PC-9 (cell line): ENCODE data around the gene MTA1. TPM values are rescaled to one million over a fixed set of nuclear protein-coding genes. Genes with fewer than 3 reads are reported as not detected.

ENCODE experiments used
- BruUV-seq: library from RNA; stranded (reverse); fragments of 400-500 nt; replicated peaks from 2 replicates; lab custom pipeline; 2021; lab: Mats Ljungman, UMichigan
- CTCF ChIA-PET: fragments of 300-600 bp; sonication (Branson Sonifier 250); formaldehyde crosslinking; loops from one replicate; lab custom pipeline; 2022; ENCODE audit warnings: antibody characterized with exemption; lab: Charles Lee
- POLR2A ChIA-PET: fragments of 300-600 bp; sonication (Branson Sonifier 250); formaldehyde crosslinking; loops from one replicate; lab custom pipeline; 2022; ENCODE audit warnings: antibody characterized with exemption; ENCODE audit not compliant: unreplicated experiment; lab: Charles Lee
- DNase-seq, 2 experiments: peaks; one replicate each; pipeline versions ENCODE4 v3.0.0 to v3.0.0-alpha.2; 2015 to 2022; ENCODE audit warnings: mixed read lengths in 1 of 2
- H2AFZ ChIP-seq: fragments of 200-600 bp; sonication (generic); 2 replicates; pipeline ENCODE4 v1.8.1; 2017; ENCODE audit warnings: antibody characterized with exemption
- H3F3A ChIP-seq: fragments of 200-600 bp; sonication (generic); 2 replicates; pipeline ENCODE4 v1.8.1; 2017; ENCODE audit warnings: antibody characterized with exemption, mild to moderate bottlenecking, low read depth; ENCODE audit not compliant: insufficient read depth
- H3K27ac ChIP-seq: fragments of 200-600 bp; sonication (generic); 2 replicates; pipeline ENCODE4 v1.6.1; 2016; ENCODE audit warnings: mixed run types
- H3K27me3 ChIP-seq: fragments of 200-600 bp; sonication (generic); 2 replicates; pipeline ENCODE4 v1.6.1; 2016; ENCODE audit warnings: low read depth, mixed run types; ENCODE audit not compliant: insufficient read depth
- H3K36me3 ChIP-seq: fragments of 200-600 bp; sonication (generic); 2 replicates; pipeline ENCODE4 v1.6.1; 2016; ENCODE audit warnings: low read depth, mixed run types
- H3K4me1 ChIP-seq: fragments of 200-600 bp; sonication (generic); replicated peaks from 2 replicates; pipeline ENCODE4 v1.6.1; 2016; ENCODE audit warnings: mixed run types; ENCODE audit not compliant: insufficient read depth
- H3K4me2 ChIP-seq: fragments of 200-600 bp; sonication (generic); 2 replicates; pipeline ENCODE4 v1.6.1; 2017; ENCODE audit warnings: mixed run types
- H3K4me3 ChIP-seq: fragments of 200-600 bp; sonication (generic); 2 replicates; pipeline ENCODE4 v1.6.1; 2016; ENCODE audit warnings: mixed run types
- H3K79me2 ChIP-seq: fragments of 200-600 bp; sonication (generic); 2 replicates; pipeline ENCODE4 v1.6.1; 2017; ENCODE audit warnings: low read depth, mixed run types
- H3K9me2 ChIP-seq: fragments of 200-600 bp; sonication (generic); 2 replicates; pipeline ENCODE4 v1.8.1; 2017; ENCODE audit warnings: mild to moderate bottlenecking; ENCODE audit not compliant: insufficient read depth
- H3K9me3 ChIP-seq: fragments of 200-600 bp; sonication (generic); 2 replicates; pipeline ENCODE4 v1.8.1; 2016; ENCODE audit warnings: low read depth; ENCODE audit not compliant: insufficient read depth
- H4K20me1 ChIP-seq: fragments of 200-600 bp; sonication (generic); 2 replicates; pipeline ENCODE4 v1.8.1; 2017; ENCODE audit not compliant: insufficient read depth
- EZH2 ChIP-seq: fragments of 200-600 bp; sonication (generic); IDR thresholded peaks from 2 replicates; pipeline ENCODE4 v1.8.0; 2017; ENCODE audit warnings: antibody characterized with exemption, low read depth
- intact Hi-C: fragments of 100-400 bp; cut with micrococcal nuclease; formaldehyde crosslinking; loops from one replicate; pipeline ENCODE4 v1.10.0; 2022; ENCODE audit not compliant: unreplicated experiment
- total RNA-seq: library from RNA; stranded (reverse); gene quantifications from 2 replicates; pipeline ENCODE4 v1.2.3, GENCODE V29; 2021
- TF ChIP-seq, protein P1 (sequence below): fragments of 200-600 bp; sonication (generic); conservative IDR thresholded peaks from 2 replicates; pipeline ENCODE4 v1.6.1; 2017; ENCODE audit warnings: mixed run types, antibody characterized with exemption, mild to moderate bottlenecking, moderate library complexity

Gene MTA1
- total RNA-seq, 1 experiment from 2014 or later: 124 TPM

DNA sequence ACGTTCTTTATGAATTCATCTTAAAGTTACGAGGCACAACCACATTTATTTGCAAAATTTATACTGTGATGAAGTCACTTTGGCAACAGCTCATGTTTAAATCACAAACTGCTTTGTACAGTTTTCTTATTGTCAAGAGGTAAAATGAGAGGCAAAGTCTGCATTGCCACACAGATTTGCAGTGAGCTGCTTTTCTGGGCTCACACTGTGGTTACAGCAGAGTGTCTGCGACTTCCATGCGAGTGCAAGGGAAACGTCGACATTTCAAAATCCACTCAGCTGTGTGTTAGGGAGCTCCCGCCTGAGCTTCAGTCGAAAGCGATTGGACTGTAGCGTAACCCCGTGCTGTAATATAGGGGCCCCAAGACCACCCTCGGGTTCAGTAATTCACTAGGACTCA lies 13.0 kb downstream of the MTA1 start:
- H3K9me3 ChIP-seq: no peaks in the 10 kb centered on the region
- H3K4me1 ChIP-seq: peaks cover 14% of the 10 kb centered on the region
- H3K9me2 ChIP-seq: no peaks in the 10 kb centered on the region
- H2AFZ ChIP-seq: no peak overlapping the region
- peaks cover 74% of the 10 kb centered on the region for H4K20me1 ChIP-seq
- intact Hi-C loops: no loop called here
- H3K4me2 ChIP-seq: no peak overlapping the region
- no peaks in the 10 kb centered on the region for H3K27me3 ChIP-seq
- H3K27ac ChIP-seq: no peak overlapping the region
- no peak overlapping the region for H3K4me3 ChIP-seq
- H3K36me3 ChIP-seq: peaks cover 5% of the 10 kb centered on the region; the same call in 1 of the 2 replicates
- no peak for DNase-seq
- ChIA-PET POLR2A (no interaction called here), CTCF (no interaction called here)
- H3K79me2 ChIP-seq: peaks cover 88% of the 10 kb centered on the region
- no peak for TF ChIP-seq EZH2
- TF ChIP-seq, protein P1, sequence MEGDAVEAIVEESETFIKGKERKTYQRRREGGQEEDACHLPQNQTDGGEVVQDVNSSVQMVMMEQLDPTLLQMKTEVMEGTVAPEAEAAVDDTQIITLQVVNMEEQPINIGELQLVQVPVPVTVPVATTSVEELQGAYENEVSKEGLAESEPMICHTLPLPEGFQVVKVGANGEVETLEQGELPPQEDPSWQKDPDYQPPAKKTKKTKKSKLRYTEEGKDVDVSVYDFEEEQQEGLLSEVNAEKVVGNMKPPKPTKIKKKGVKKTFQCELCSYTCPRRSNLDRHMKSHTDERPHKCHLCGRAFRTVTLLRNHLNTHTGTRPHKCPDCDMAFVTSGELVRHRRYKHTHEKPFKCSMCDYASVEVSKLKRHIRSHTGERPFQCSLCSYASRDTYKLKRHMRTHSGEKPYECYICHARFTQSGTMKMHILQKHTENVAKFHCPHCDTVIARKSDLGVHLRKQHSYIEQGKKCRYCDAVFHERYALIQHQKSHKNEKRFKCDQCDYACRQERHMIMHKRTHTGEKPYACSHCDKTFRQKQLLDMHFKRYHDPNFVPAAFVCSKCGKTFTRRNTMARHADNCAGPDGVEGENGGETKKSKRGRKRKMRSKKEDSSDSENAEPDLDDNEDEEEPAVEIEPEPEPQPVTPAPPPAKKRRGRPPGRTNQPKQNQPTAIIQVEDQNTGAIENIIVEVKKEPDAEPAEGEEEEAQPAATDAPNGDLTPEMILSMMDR: no peak
- H3F3A ChIP-seq: peaks cover 29% of the 10 kb centered on the region
- no TSS peak for BruUV-seq

DNA sequence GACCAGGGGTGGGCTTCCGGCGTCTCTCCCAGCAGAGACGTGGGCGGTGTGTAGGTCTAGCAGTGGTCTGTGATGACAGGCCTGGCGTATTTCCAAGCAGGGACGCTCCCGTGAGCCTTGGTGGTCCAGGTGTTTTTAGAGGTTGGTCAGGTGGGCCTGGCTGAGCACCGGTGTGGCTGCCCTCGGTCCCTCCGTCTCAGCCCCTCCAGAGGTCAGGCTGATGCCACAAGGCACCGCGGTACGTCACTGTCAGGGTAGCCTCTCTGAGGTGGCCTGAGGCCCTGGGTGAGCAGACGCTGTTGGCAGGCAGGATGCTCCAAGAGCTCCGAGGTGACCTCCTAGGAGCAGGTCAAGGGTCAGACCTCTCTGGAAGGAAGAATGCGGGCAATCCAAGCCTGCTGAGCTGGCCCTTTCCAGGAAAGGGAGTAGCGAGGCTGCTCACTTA lies 13.6 kb downstream of the MTA1 start:
- no TSS peak for BruUV-seq
- intact Hi-C loops: no loop called here
- H3K9me2 ChIP-seq: no peaks in the 10 kb centered on the region
- H3K4me3 ChIP-seq: no peak overlapping the region
- no peaks in the 10 kb centered on the region for H3K27me3 ChIP-seq
- no peaks in the 10 kb centered on the region for H3K9me3 ChIP-seq
- ChIA-PET POLR2A (no interaction called here), CTCF (no interaction called here)
- H3K27ac ChIP-seq: no peak overlapping the region
- peaks cover 74% of the 10 kb centered on the region for H4K20me1 ChIP-seq
- peaks cover 87% of the 10 kb centered on the region for H3K79me2 ChIP-seq
- H3K4me2 ChIP-seq: no peak overlapping the region
- peaks cover 5% of the 10 kb centered on the region; the same call in 1 of the 2 replicates for H3K36me3 ChIP-seq
- TF ChIP-seq, protein P1: no peak
- TF ChIP-seq EZH2: no peak
- peaks cover 29% of the 10 kb centered on the region for H3F3A ChIP-seq
- no peak overlapping the region for H2AFZ ChIP-seq
- DNase-seq: no peak
- peaks cover 14% of the 10 kb centered on the region for H3K4me1 ChIP-seq

DNA sequence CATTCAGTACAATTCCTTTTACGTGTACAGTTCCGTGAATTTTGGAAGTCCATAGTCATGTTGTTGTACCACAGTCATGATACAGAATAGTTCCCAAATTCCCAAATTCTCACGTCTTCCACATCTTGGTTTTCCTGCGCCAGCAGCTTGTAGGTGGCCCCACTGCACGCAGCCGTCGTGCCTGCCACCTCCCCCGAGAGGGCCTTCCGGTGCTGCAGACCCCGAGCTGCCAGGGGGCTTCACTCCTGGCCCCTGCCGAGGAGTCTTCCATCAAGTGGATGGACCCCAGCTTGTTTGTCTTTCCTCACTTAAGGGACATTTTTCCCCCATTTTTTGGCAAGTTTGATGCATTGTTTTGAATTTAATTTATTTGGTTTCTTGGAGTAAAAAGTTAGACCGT lies 16.8 kb downstream of the MTA1 start:
- peaks cover 69% of the 10 kb centered on the region for H4K20me1 ChIP-seq
- DNase-seq: no peak
- no peaks in the 10 kb centered on the region for H3K9me2 ChIP-seq
- H3F3A ChIP-seq: peaks cover 13% of the 10 kb centered on the region
- no peak overlapping the region for H3K4me2 ChIP-seq
- H3K27me3 ChIP-seq: no peaks in the 10 kb centered on the region
- intact Hi-C loops: no loop called here
- ChIA-PET CTCF (no interaction called here), POLR2A (no interaction called here)
- H3K79me2 ChIP-seq: peaks cover 64% of the 10 kb centered on the region
- H2AFZ ChIP-seq: no peak overlapping the region
- H3K27ac ChIP-seq: no peak overlapping the region
- no peak overlapping the region for H3K4me3 ChIP-seq
- no TSS peak for BruUV-seq
- no peaks in the 10 kb centered on the region; the same call in none of the 2 replicates for H3K4me1 ChIP-seq
- H3K9me3 ChIP-seq: no peaks in the 10 kb centered on the region
- no peak for TF ChIP-seq EZH2
- TF ChIP-seq, protein P1: no peak
- peaks cover 5% of the 10 kb centered on the region; the same call in 1 of the 2 replicates for H3K36me3 ChIP-seq
